Endodermal cell (in vitro differentiated cells): Measurements from ENCODE around the gene SC5D. TPM values are rescaled to one million over a fixed set of nuclear protein-coding genes. Genes with fewer than 3 reads are reported as not detected.

Experiments used
- DNase-seq: peaks from one replicate; pipeline ENCODE4 v3.0.0-alpha.2; 2017
- H3K27ac ChIP-seq: 2 replicates; pipeline ENCODE4 v1.5.1; 2013; ENCODE audit warnings: mild to moderate bottlenecking, low read depth, low read length, moderate library complexity
- H3K27me3 ChIP-seq: 2 replicates; pipeline ENCODE4 v1.6.1; 2013; ENCODE audit warnings: mild to moderate bottlenecking, low read length, moderate library complexity; ENCODE audit not compliant: insufficient read depth, control insufficient read depth, poor library complexity, severe bottlenecking
- H3K36me3 ChIP-seq: 2 replicates; pipeline ENCODE4 v1.7.0; 2013; ENCODE audit warnings: mild to moderate bottlenecking, low read length, moderate library complexity; ENCODE audit not compliant: control insufficient read depth, insufficient read depth
- H3K4me1 ChIP-seq: one replicate; pipeline ENCODE4 v1.7.0; 2013; ENCODE audit warnings: low read length; ENCODE audit not compliant: control insufficient read depth, insufficient read depth
- H3K4me3 ChIP-seq: 2 replicates; pipeline ENCODE4 v1.5.1; 2013; ENCODE audit warnings: mild to moderate bottlenecking, low read length, moderate library complexity
- H3K9ac ChIP-seq: 2 replicates; pipeline ENCODE4 v1.6.1; 2013; ENCODE audit warnings: mild to moderate bottlenecking, low read length, moderate library complexity; ENCODE audit not compliant: poor library complexity, severe bottlenecking; ENCODE audit errors: extremely low read depth
- H3K9me3 ChIP-seq: 2 replicates; pipeline ENCODE4 v1.6.1; 2013; ENCODE audit warnings: mild to moderate bottlenecking, low read length, moderate library complexity; ENCODE audit not compliant: control insufficient read depth
- H3K27ac Mint-ChIP-seq: 2 replicates; pipeline ENCODE4 v1.8.0; 2020; ENCODE audit warnings: mixed read lengths
- H3K27me3 Mint-ChIP-seq: 2 replicates; pipeline ENCODE4 v1.8.0; 2021; ENCODE audit warnings: mild to moderate bottlenecking, mixed read lengths; ENCODE audit not compliant: insufficient read depth
- H3K36me3 Mint-ChIP-seq: 2 replicates; pipeline ENCODE4 v1.8.0; 2020; ENCODE audit warnings: low read depth, mixed read lengths
- H3K4me1 Mint-ChIP-seq: 2 replicates; pipeline ENCODE4 v1.8.0; 2020; ENCODE audit warnings: mixed read lengths
- H3K4me3 Mint-ChIP-seq: 2 replicates; pipeline ENCODE4 v1.8.0; 2020; ENCODE audit warnings: mild to moderate bottlenecking, moderate library complexity, mixed read lengths
- H3K9me3 Mint-ChIP-seq: 2 replicates; pipeline ENCODE4 v1.8.0; 2020; ENCODE audit warnings: mild to moderate bottlenecking, mixed read lengths
- WGBS, 2 experiments: methylation state at CpG; one replicate each; pipeline versions ENCODE4 v1.1.5 to v1.1.7; 2013; ENCODE audit warnings: missing lambda C conversion rate in 2 of 2, mixed read lengths in 1 of 2; ENCODE audit not compliant: insufficient coverage in 1 of 2, insufficient read length in 1 of 2; 5-methylcytosine and 5-hydroxymethylcytosine counted together
- total RNA-seq, 2 donors: library from RNA; stranded (reverse); fragmentation: NEBNext Ultra II Directional in 1 of 2; extraction: Animal tissue kit (Norgen Biotek cat#: 25700) in 1 of 2; gene quantifications; 2 replicates in 1 of 2; 3 replicates in 1 of 2; pipeline ENCODE4 v1.2.1, GENCODE V29; 2021
- TF ChIP-seq, protein P1 (sequence below): fragments of 200-600 bp; sonication (generic); conservative IDR thresholded peaks from 2 replicates; pipeline ENCODE4 v1.5.0; 2021; ENCODE audit warnings: antibody characterized with exemption, mild to moderate bottlenecking

Gene SC5D
- total RNA-seq, 2 donors from 2014 or later, result 66.0 to 70.9 TPM

DNA sequence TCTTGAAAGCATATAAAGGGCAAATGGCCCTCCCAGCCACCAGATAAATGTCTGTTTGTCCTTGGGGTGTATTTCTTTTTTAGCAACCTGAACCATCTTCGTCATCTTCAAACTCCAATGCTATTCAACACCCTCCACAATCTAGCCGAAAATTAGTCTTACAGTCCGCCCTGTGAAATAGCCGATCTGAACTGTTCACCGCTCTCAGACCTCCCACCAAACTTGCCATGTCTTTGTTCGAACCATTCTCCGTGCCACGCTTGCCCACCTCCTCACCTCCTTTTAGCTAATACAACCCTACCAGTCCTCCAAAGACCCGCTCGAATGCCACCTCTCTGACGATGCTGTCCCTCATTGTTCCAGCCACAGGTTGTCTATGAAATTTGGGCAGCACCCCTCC is 46.0 kb downstream of the SC5D start:
- no peak overlapping the region for H3K27ac ChIP-seq
- no peaks in the 10 kb centered on the region for H3K4me1 ChIP-seq
- H3K9me3 ChIP-seq, result no peaks in the 10 kb centered on the region
- TF ChIP-seq, protein P1, sequence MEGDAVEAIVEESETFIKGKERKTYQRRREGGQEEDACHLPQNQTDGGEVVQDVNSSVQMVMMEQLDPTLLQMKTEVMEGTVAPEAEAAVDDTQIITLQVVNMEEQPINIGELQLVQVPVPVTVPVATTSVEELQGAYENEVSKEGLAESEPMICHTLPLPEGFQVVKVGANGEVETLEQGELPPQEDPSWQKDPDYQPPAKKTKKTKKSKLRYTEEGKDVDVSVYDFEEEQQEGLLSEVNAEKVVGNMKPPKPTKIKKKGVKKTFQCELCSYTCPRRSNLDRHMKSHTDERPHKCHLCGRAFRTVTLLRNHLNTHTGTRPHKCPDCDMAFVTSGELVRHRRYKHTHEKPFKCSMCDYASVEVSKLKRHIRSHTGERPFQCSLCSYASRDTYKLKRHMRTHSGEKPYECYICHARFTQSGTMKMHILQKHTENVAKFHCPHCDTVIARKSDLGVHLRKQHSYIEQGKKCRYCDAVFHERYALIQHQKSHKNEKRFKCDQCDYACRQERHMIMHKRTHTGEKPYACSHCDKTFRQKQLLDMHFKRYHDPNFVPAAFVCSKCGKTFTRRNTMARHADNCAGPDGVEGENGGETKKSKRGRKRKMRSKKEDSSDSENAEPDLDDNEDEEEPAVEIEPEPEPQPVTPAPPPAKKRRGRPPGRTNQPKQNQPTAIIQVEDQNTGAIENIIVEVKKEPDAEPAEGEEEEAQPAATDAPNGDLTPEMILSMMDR, result no peak
- Mint-ChIP-seq H3K4me1 (no peaks in the 10 kb centered on the region), H3K27ac (no peak overlapping the region), H3K36me3 (no peaks in the 10 kb centered on the region), H3K27me3 (peaks cover 2% of the 10 kb centered on the region), H3K9me3 (no peaks in the 10 kb centered on the region), H3K4me3 (no peak overlapping the region)
- no peak overlapping the region for H3K9ac ChIP-seq
- WGBS, 2 experiments, result 90 to 100% methylated on average over 10 to 11 of the region's 11 CpGs
- no peaks in the 10 kb centered on the region for H3K27me3 ChIP-seq
- no peaks in the 10 kb centered on the region for H3K36me3 ChIP-seq
- no peak overlapping the region for H3K4me3 ChIP-seq
- DNase-seq, result no peak

DNA sequence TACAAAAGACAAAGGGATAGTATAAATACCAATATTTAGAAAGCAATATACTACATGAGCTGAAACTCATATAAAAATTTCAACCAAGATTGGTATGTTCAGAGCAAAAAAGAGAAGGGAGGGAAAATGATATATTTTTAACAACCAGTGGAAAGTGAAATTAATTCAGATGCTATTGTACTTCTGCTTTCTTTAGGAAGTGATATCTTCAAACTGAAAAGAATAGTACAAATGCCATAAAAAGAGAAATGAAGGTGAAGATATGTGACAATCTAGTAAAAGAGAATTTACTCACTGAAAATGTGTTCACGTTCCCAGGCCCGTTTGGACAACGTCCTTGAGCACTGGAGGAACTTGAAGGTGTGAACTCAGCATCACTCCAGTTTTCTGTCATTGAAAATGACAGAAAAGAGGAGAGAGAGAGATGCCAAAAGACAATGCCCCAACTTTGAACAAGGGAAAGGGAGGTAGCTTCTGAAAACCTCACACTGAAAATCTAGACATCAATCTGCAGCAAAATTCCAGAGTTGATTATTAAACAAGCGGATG is 47.5 kb downstream of the SC5D start:
- WGBS, 2 experiments, result 94 to 97% methylated on average over 3 of the region's 4 CpGs
- no peak overlapping the region for H3K4me3 Mint-ChIP-seq
- no peaks in the 10 kb centered on the region for H3K4me1 ChIP-seq
- H3K9me3 Mint-ChIP-seq, result no peaks in the 10 kb centered on the region
- H3K36me3 ChIP-seq, result no peaks in the 10 kb centered on the region
- no peak overlapping the region for H3K27ac Mint-ChIP-seq
- no peak overlapping the region for H3K4me3 ChIP-seq
- H3K27me3 Mint-ChIP-seq, result peaks cover 2% of the 10 kb centered on the region
- no peak overlapping the region for H3K27ac ChIP-seq
- no peaks in the 10 kb centered on the region for H3K4me1 Mint-ChIP-seq
- no peaks in the 10 kb centered on the region for H3K9me3 ChIP-seq
- no peak for DNase-seq
- no peaks in the 10 kb centered on the region for H3K36me3 Mint-ChIP-seq
- H3K9ac ChIP-seq, result no peak overlapping the region
- TF ChIP-seq, protein P1, result no peak
- H3K27me3 ChIP-seq, result no peaks in the 10 kb centered on the region

DNA sequence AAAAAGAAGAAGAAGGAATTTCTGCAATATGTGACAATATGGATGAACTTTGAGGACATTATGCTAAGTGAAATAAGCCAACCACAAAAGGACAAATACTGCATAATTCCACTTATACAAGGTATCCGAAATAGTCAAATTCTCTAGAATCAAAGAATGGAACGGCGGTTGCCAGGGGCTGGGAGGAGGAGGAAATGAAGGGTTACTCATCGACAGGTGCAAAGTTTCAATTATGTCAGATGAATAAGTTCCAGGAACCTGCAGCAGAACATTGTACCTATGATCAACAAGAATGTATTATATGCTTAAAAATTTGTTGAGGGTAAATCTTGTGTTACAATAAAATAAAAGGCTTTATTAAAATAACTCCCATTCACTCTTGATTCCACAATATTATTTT is 49.0 kb downstream of the SC5D start:
- Mint-ChIP-seq H3K27ac (no peak overlapping the region), H3K4me1 (no peaks in the 10 kb centered on the region), H3K36me3 (no peaks in the 10 kb centered on the region), H3K4me3 (no peak overlapping the region), H3K27me3 (peaks cover 2% of the 10 kb centered on the region), H3K9me3 (no peaks in the 10 kb centered on the region)
- TF ChIP-seq, protein P1, result no peak
- H3K9me3 ChIP-seq, result no peaks in the 10 kb centered on the region
- no peak overlapping the region for H3K27ac ChIP-seq
- H3K4me3 ChIP-seq, result no peak overlapping the region
- no peaks in the 10 kb centered on the region for H3K27me3 ChIP-seq
- H3K4me1 ChIP-seq, result peaks cover under 1% of the 10 kb centered on the region
- no peak for DNase-seq
- WGBS, 2 experiments, result 91 to 100% methylated on average over 3 to 4 of the region's 4 CpGs
- no peak overlapping the region for H3K9ac ChIP-seq
- H3K36me3 ChIP-seq, result no peaks in the 10 kb centered on the region
